Heart right ventricle (tissue), 16 donors: Measurements from ENCODE around the gene CCN5. TPM values are rescaled to one million over a fixed set of nuclear protein-coding genes. Genes with fewer than 3 reads are reported as not detected.

ENCODE experiments used
- ATAC-seq, 8 donors: fragments of 200-7000 bp; cut with Tn5 transposase; one replicate each; pipeline ENCODE4 v1.9.1; 2020; ENCODE audit warnings: mild to moderate bottlenecking in 8 of 8, moderate library complexity in 8 of 8, moderate number of reproducible peaks in 1 of 8
- DNase-seq, 2 donors: peaks; one replicate each; pipeline ENCODE4 v3.0.0-alpha.2; 2020
- H3K27ac ChIP-seq, 10 donors: fragments of 200-600 bp; sonication (generic) in 2 of 10; one replicate each; pipeline versions ENCODE4 v1.5.0 to v1.8.0; 2020 to 2022; ENCODE audit warnings: mild to moderate bottlenecking in 3 of 10
- H3K27me3 ChIP-seq, 7 donors: fragments of 200-600 bp; one replicate each; pipeline ENCODE4 v1.8.0; 2021 to 2022; ENCODE audit warnings: mild to moderate bottlenecking in 2 of 7
- H3K36me3 ChIP-seq, 9 donors: fragments of 200-600 bp; sonication (generic) in 1 of 9; one replicate each; pipeline versions ENCODE4 v1.5.0 to v1.8.0; 2020 to 2022; ENCODE audit warnings: mild to moderate bottlenecking in 2 of 9
- H3K4me1 ChIP-seq, 9 donors: fragments of 200-600 bp; sonication (generic) in 1 of 9; one replicate each; pipeline versions ENCODE4 v1.5.0 to v1.8.0; 2020 to 2022; ENCODE audit warnings: mild to moderate bottlenecking in 4 of 9
- H3K4me3 ChIP-seq, 10 donors: fragments of 200-600 bp; sonication (generic) in 2 of 10; one replicate each; pipeline versions ENCODE4 v1.5.0 to v1.8.0; 2020 to 2022; ENCODE audit warnings: mild to moderate bottlenecking in 7 of 10, moderate library complexity in 2 of 10
- H3K9me3 ChIP-seq, 11 donors: fragments of 200-600 bp in 10 of 11; sonication (generic) in 2 of 11; one replicate each; pipeline versions ENCODE4 v1.5.0 to v1.8.0; 2013 to 2022; ENCODE audit warnings: mild to moderate bottlenecking in 2 of 11, control low read depth in 1 of 11, moderate library complexity in 1 of 11
- WGBS, 2 donors: extraction: QIAGEN DNeasy Blood & Tissue Kit; methylation state at CpG; one replicate each; pipeline ENCODE4 v1.1.7; 2013; ENCODE audit warnings: inconsistent platforms in 1 of 2; 5-methylcytosine and 5-hydroxymethylcytosine counted together
- intact Hi-C, 10 donors: fragments of 100-400 bp; cut with DNase I; formaldehyde crosslinking; loops; one replicate each; pipeline versions ENCODE4 v1.11.1 to v1.14.2; 2022
- polyA plus RNA-seq, 2 donors: library from polyadenylated mRNA; stranded (reverse); fragments of 200-250 nt; gene quantifications; one replicate each; pipeline ENCODE4 v1.2.3, GENCODE V29; 2013
- total RNA-seq, 10 donors: library from RNA; stranded (reverse); fragmentation: NEBNext Ultra II Directional in 3 of 10; extraction: Animal tissue kit (Norgen Biotek cat#: 25700) in 3 of 10; gene quantifications; one replicate each; pipeline versions ENCODE4 v1.2.1 to v1.2.4, GENCODE V29; 2021 to 2023
- TF ChIP-seq, protein P1 (sequence below), 9 donors: fragments of 200-600 bp; sonication (generic) in 2 of 9; IDR thresholded peaks; one replicate each; pipeline versions ENCODE4 v1.5.0 to v1.8.0; 2021 to 2022; ENCODE audit warnings: antibody characterized with exemption in 9 of 9, mild to moderate bottlenecking in 5 of 9, moderate library complexity in 1 of 9
- donor health status: Arrhythmogenic right ventricular cardiomyopathy.
- donor health status: ischemic (EF 13 %, LVEDD 7.1; RV severe dilation, severe dysfunction).
- donor health status: healthy with polysubstance abuse.
- donor health status: DM: no; HTN: yes; CAD: no.
- donor health status: DM: no; HTN: no; CAD: no.
- donor health status: ischemic (EF 25% LVEDD 6.9; RV normal size, moderate dysfunction).
- donor health status: ischemic (EF 25% LVEDD 5.7; RV mildly dilated, moderate dysfunction).
- donor health status: healthy.
- donor health status: DM: yes; HTN: yes; CAD: no.
- donor health status: Ischemic cardiomyopathy.
- donor health status: ischemic (EF 35%, LVEDD 5.7; RV mildly dilated, moderate dysfunction).
- donor health status: nonischemic (EF 11% LVEDD 7.7; RV severe dilation, severe dysfunction).
- donor health status: DM: yes; HTN: yes; CAD: no.
- donor health status: PGD.
- donor health status: ischemic (EF 29% LVEDD 5.4; RV normal size, mild dysfunction).
- donor health status: nonischemic (EF 23%, LVEDD 6.1; RV moderate dilation, normal function).

The CCN5 gene
- total and polyA plus RNA-seq, 12 donors: 4.3 to 87.2 (median 14.5) TPM

DNA sequence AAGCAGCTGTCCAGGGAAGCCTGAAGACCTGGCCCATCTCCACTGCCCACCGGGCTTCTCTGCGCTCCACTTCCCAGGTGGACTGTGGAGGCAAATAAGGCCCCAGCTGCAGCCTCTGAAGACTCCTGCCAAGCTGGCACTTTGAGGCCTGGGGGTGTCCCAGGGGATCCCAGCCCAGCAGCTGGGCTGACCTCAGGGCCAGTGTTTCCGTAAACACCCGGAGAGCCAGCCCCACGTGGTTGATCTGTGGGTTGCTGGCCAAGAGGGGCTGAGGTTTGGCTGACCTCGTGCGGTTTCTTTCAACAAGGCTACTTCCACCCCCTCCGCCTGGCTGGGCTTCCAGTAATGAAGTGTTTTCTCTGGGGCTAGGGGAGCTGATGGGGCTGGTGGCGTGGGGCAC, 12.4 kb upstream of the CCN5 start:
- Histone ChIP-seq H3K27ac (peak overlapping the region; percentile 57 to 83 (median 72)), H3K9me3 (no peaks in the 10 kb centered on the region), H3K4me1 (peaks cover 21 to 60% (median 41%) of the 10 kb centered on the region in 9 donors), H3K4me3 (no peak overlapping the region), H3K27me3 (no peaks in the 10 kb centered on the region), H3K36me3 (no peaks in the 10 kb centered on the region)
- ATAC-seq: peak; percentile 82 to 94 (median 92)
- WGBS, 2 donors: 5 to 8% methylated on average over 9 of the region's 9 CpGs
- intact Hi-C loops: no loop called here
- TF ChIP-seq, protein P1, sequence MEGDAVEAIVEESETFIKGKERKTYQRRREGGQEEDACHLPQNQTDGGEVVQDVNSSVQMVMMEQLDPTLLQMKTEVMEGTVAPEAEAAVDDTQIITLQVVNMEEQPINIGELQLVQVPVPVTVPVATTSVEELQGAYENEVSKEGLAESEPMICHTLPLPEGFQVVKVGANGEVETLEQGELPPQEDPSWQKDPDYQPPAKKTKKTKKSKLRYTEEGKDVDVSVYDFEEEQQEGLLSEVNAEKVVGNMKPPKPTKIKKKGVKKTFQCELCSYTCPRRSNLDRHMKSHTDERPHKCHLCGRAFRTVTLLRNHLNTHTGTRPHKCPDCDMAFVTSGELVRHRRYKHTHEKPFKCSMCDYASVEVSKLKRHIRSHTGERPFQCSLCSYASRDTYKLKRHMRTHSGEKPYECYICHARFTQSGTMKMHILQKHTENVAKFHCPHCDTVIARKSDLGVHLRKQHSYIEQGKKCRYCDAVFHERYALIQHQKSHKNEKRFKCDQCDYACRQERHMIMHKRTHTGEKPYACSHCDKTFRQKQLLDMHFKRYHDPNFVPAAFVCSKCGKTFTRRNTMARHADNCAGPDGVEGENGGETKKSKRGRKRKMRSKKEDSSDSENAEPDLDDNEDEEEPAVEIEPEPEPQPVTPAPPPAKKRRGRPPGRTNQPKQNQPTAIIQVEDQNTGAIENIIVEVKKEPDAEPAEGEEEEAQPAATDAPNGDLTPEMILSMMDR (IDR thresholded peaks at IDR 0.05): peak in 3 of 9 donors; percentile 7 to 12 (median 11)
- peak; percentile 89 to 90 for DNase-seq

DNA sequence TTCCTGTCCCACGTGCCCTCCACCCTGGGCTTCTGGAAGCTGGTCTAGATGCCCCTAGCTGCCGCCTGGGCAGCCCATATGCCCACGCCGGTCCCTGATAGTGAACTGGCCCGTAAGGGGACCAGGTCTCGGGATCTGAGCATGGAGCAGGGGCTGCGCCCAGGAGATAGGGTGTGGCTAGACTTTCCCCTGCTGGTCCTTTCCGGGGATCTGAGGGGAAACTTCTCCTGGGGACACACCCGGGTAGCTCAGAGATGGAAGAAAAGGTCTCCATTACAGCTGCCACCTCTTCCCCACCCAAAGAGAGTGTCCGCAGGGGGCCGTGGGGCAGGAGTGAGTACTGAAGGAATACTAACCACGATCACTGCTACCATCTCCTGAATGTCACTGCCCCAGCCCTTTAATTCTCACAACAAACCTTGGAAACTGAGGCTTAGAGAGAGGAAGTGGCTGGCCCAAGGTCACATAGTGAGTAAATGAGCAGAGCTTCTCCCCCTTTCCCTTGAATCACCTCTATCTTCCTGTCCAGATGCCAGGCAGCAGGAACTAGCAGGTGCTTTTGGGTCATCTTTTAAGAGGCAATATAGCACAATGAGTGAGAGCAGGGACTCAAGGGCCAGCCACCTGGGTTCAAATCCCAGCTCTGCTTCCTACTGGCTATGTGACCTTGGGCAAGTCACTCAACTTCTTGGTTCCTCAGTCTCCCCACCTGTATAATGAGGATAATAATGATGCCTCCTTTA, 11.8 kb upstream of the CCN5 start:
- ATAC-seq: peak in 6 of 8 donors; percentile 1 to 41 (median 26)
- intact Hi-C loops: no loop called here
- DNase-seq: no peak
- peak overlapping the region; percentile 57 to 83 (median 70) for H3K27ac ChIP-seq
- TF ChIP-seq, protein P1 (IDR thresholded peaks at IDR 0.05): peak in 1 of 9 donors; percentile 2
- no peak overlapping the region for H3K4me3 ChIP-seq
- H3K36me3 ChIP-seq: no peaks in the 10 kb centered on the region
- H3K4me1 ChIP-seq: peaks cover 21 to 60% (median 41%) of the 10 kb centered on the region in 9 donors
- no peaks in the 10 kb centered on the region for H3K9me3 ChIP-seq
- H3K27me3 ChIP-seq: no peaks in the 10 kb centered on the region
- WGBS, 2 donors: 47 to 49% methylated on average over 12 of the region's 12 CpGs

DNA sequence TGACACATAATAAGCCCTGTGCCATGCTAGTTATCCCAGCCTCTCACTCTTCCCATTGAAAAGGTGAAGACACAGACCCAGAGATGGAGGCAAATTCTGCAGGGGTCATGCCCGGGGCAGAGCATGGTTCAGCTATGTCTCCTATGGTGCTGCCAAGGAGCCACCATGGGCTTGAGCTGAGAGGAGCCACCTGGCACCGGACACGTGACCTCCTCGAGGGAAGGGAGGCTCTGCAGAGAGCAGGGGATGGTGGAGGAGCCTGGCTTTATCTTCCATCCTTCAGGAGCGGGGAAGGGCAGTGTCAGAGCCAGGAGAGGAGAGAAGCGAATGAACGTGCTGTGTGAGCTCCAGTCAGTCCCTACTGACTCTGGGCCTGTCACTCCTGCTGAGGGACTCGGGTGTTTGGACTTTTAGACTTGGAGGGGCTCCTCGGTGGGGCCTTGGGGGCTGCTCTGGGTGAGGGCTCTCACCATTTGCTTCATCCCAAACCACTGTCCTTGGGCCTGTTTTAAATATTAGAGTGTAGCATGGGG, 11.1 kb upstream of the CCN5 start:
- peak overlapping the region in 7 of 10 donors; percentile 11 to 83 (median 69) for H3K27ac ChIP-seq
- no peaks in the 10 kb centered on the region for H3K36me3 ChIP-seq
- no peak overlapping the region for H3K4me3 ChIP-seq
- no peaks in the 10 kb centered on the region for H3K9me3 ChIP-seq
- DNase-seq (no peak), ATAC-seq (no peak)
- peaks cover 21 to 60% (median 41%) of the 10 kb centered on the region in 9 donors for H3K4me1 ChIP-seq
- no peaks in the 10 kb centered on the region for H3K27me3 ChIP-seq
- WGBS, 2 donors: 84 to 92% methylated on average over 9 of the region's 9 CpGs
- intact Hi-C loops: no loop called here
- TF ChIP-seq, protein P1 (IDR thresholded peaks at IDR 0.05): no peak

DNA sequence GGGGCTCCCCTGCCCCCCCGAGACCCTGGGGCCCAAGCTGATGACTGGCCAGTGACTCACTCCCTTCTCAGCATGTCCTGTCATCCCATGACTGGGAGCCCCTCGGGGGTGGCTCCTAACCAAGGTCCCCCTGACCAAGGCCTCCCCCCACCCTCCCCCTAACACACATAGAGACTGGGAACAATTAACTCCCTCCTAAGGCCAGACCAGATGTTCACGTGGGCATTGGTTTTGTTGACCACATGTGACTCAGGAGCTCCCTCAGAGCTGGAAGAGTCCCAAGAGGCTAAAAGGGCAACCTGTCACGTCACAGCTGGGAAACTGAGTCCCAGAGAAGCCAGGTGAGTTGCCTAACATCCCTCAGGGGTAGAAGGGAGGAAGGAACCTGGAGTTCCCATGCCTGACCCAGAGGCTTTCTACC, 10.6 kb upstream of the CCN5 start:
- no peak for DNase-seq
- no peaks in the 10 kb centered on the region for H3K36me3 ChIP-seq
- intact Hi-C loops: no loop called here
- no peaks in the 10 kb centered on the region for H3K9me3 ChIP-seq
- peaks cover 21 to 60% (median 41%) of the 10 kb centered on the region in 9 donors for H3K4me1 ChIP-seq
- 81 to 82% methylated on average over 4 of the region's 4 CpGs for WGBS, 2 donors
- ATAC-seq: no peak
- peak overlapping the region in 6 of 10 donors; percentile 4 to 83 (median 74) for H3K27ac ChIP-seq
- H3K27me3 ChIP-seq: no peaks in the 10 kb centered on the region
- TF ChIP-seq, protein P1 (IDR thresholded peaks at IDR 0.05): no peak
- H3K4me3 ChIP-seq: no peak overlapping the region
